ENCODE measurements around the gene SLC18A2. TPM values are rescaled to one million over a fixed set of nuclear protein-coding genes. Genes with fewer than 3 reads are reported as not detected.
"Not testable (repeated sequence)": the region's sequence is repeated elsewhere in the genome, so short reads cannot be mapped to it uniquely, and the experiment has no call there.

SLC18A2 gene
- total RNA-seq, 1 donor from 2014 or later = not detected

- DNase-seq (ENCODE audit: low spot score) = no peak
- Mint-ChIP-seq H3K27ac (ENCODE audit: unreplicated experiment) (no peak overlapping the region), H3K9me3 (ENCODE audit: low read depth) (peaks cover 9% of the 10 kb centered on the region), H3K4me3 (ENCODE audit: unreplicated experiment) (no peak overlapping the region), H3K27me3 (ENCODE audit: low read depth) (no peaks in the 10 kb centered on the region), H3K36me3 (ENCODE audit: low read depth) (peaks cover 3% of the 10 kb centered on the region), H3K4me1 (ENCODE audit: low read depth) (peaks cover 7% of the 10 kb centered on the region)
- no peak for TF ChIP-seq CTCF (IDR thresholded peaks at IDR 0.05)
These were observed 57.3 kb downstream of the SLC18A2 start for GRCh38 chr10:117298219-117298618.

- no peak for DNase-seq (ENCODE audit: low spot score)
- peaks cover 7% of the 10 kb centered on the region for H3K4me1 Mint-ChIP-seq (ENCODE audit: low read depth)
- H3K27ac Mint-ChIP-seq (ENCODE audit: unreplicated experiment) = no peak overlapping the region
- peaks cover 9% of the 10 kb centered on the region for H3K9me3 Mint-ChIP-seq (ENCODE audit: low read depth)
- H3K36me3 Mint-ChIP-seq (ENCODE audit: low read depth) = peaks cover 3% of the 10 kb centered on the region
- no peaks in the 10 kb centered on the region for H3K27me3 Mint-ChIP-seq (ENCODE audit: low read depth)
- no peak overlapping the region for H3K4me3 Mint-ChIP-seq (ENCODE audit: unreplicated experiment)
- no peak for TF ChIP-seq CTCF (IDR thresholded peaks at IDR 0.05)
These were observed 58.5 kb downstream of the SLC18A2 start for GRCh38 chr10:117299435-117299834.

GRCh38 chr10:117300671-117301070 is 59.8 kb downstream of the SLC18A2 start:
- no peak for TF ChIP-seq CTCF (IDR thresholded peaks at IDR 0.05)
- no peak for DNase-seq (ENCODE audit: low spot score)
- H3K27me3 Mint-ChIP-seq (ENCODE audit: low read depth) = no peaks in the 10 kb centered on the region
- H3K4me1 Mint-ChIP-seq (ENCODE audit: low read depth) = peaks cover 7% of the 10 kb centered on the region
- H3K27ac Mint-ChIP-seq (ENCODE audit: unreplicated experiment) = no peak overlapping the region
- H3K36me3 Mint-ChIP-seq (ENCODE audit: low read depth) = peaks cover 3% of the 10 kb centered on the region
- peaks cover 9% of the 10 kb centered on the region for H3K9me3 Mint-ChIP-seq (ENCODE audit: low read depth)
- no peak overlapping the region for H3K4me3 Mint-ChIP-seq (ENCODE audit: unreplicated experiment)

- not testable (repeated sequence) for H3K9me3 Mint-ChIP-seq (ENCODE audit: low read depth); H3K4me3 Mint-ChIP-seq (ENCODE audit: unreplicated experiment)
These were observed 62.5 kb downstream of the SLC18A2 start for GRCh38 chr10:117303451-117303850.

GRCh38 chr10:117306674-117307073 is 65.8 kb downstream of the SLC18A2 start:
- Mint-ChIP-seq H3K36me3 (ENCODE audit: low read depth) (peaks cover 1% of the 10 kb centered on the region), H3K9me3 (ENCODE audit: low read depth) (no peaks in the 10 kb centered on the region), H3K27ac (ENCODE audit: unreplicated experiment) (no peak overlapping the region), H3K27me3 (ENCODE audit: low read depth) (no peaks in the 10 kb centered on the region), H3K4me3 (ENCODE audit: unreplicated experiment) (no peak overlapping the region), H3K4me1 (ENCODE audit: low read depth) (peaks cover 7% of the 10 kb centered on the region)
- no peak for DNase-seq (ENCODE audit: low spot score)
- TF ChIP-seq CTCF (IDR thresholded peaks at IDR 0.05) = no peak

More at GRCh38 chr10:117303451-117303850, 62.5 kb downstream of the SLC18A2 start:
- not testable (repeated sequence) for H3K4me1 Mint-ChIP-seq (ENCODE audit: low read depth); H3K27ac Mint-ChIP-seq (ENCODE audit: unreplicated experiment); DNase-seq (ENCODE audit: low spot score); H3K36me3 Mint-ChIP-seq (ENCODE audit: low read depth); H3K27me3 Mint-ChIP-seq (ENCODE audit: low read depth)

- H3K27me3 Mint-ChIP-seq (ENCODE audit: low read depth) = no peaks in the 10 kb centered on the region
- peaks cover 5% of the 10 kb centered on the region for H3K4me1 Mint-ChIP-seq (ENCODE audit: low read depth)
- no peak for DNase-seq (ENCODE audit: low spot score)
- TF ChIP-seq CTCF (IDR thresholded peaks at IDR 0.05) = no peak
- H3K27ac Mint-ChIP-seq (ENCODE audit: unreplicated experiment) = no peak overlapping the region
- no peak overlapping the region for H3K4me3 Mint-ChIP-seq (ENCODE audit: unreplicated experiment)
- H3K9me3 Mint-ChIP-seq (ENCODE audit: low read depth) = no peaks in the 10 kb centered on the region
- peaks cover 3% of the 10 kb centered on the region for H3K36me3 Mint-ChIP-seq (ENCODE audit: low read depth)
These were observed 70.3 kb downstream of the SLC18A2 start for GRCh38 chr10:117311261-117311660.

Data from chondrocyte (in vitro differentiated cells).